HG03354 (cell line): ENCODE data around the gene PTGIR.
A peak's percentile ranks its signal among the peaks of the same experiment; 100 is the strongest.

ENCODE experiments used
- ATAC-seq: cut with Tn5 transposase; IDR thresholded peaks from one replicate; pipeline ENCODE4 v1.9.1; 2021; ENCODE audit warnings: mild to moderate bottlenecking; ENCODE audit not compliant: unreplicated experiment, poor library complexity, severe bottlenecking

PTGIR gene

DNA sequence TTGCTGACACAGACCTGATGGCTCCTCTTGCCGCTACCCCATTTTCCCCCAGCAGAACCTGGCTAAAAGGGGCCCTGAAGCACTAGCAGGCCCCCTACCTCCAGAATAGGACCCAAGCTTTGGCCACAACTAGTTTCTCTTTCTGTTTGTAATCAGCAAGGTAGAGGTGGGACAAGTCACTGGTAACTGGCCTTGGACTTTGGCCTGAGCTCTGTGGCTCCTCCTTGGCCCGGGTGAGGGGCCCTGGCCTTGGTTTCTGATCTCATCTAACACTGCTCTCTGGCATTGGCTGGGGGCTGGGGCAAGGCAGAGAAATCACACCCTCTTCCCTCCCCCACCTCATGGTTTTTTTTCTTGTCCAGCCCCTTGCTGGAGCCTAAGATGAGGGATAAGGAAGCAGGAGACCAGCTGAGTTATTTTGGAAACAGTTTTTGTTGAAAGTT, 21.7 kb downstream of the PTGIR start:
- ATAC-seq = no peak

DNA sequence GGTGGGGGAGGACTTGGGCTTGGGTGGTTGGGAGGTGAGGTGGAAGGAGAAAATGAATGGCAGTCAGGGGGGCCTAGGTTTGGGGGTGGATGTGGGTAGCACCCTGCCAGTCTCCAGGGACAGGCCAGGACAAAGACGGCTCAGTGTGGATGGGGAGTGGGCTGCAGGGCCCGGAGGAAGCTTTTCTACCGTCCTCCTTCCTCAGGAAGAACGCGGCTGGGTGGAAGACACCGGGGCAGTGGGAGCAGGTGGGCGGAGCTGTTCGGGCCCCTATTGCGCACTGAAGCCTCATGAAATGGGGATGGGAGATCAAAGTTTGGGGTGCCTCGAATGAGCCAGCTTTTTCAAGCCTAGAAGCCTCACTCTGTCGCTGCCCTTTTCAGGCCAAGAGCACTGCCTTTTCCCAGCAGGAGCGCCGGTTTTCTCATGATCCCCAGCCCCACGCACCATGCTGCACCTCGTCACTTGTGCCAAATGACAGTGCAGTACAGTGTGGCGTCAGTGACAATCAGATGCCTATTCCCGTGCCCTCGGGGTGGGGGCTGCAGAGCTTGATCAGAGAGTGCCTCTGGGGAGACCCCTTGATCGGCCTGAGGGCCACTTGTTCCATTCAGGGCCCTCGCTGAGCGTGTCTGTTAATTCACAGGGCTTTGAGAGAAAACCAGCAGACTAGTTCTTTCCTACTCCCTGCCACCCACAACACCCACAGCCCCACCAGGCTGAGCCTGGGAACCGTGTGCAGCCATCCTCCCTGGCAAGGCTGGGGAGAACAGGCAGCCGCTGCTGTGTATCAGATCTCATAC, 22.3 kb downstream of the PTGIR start:
- ATAC-seq = no peak

DNA sequence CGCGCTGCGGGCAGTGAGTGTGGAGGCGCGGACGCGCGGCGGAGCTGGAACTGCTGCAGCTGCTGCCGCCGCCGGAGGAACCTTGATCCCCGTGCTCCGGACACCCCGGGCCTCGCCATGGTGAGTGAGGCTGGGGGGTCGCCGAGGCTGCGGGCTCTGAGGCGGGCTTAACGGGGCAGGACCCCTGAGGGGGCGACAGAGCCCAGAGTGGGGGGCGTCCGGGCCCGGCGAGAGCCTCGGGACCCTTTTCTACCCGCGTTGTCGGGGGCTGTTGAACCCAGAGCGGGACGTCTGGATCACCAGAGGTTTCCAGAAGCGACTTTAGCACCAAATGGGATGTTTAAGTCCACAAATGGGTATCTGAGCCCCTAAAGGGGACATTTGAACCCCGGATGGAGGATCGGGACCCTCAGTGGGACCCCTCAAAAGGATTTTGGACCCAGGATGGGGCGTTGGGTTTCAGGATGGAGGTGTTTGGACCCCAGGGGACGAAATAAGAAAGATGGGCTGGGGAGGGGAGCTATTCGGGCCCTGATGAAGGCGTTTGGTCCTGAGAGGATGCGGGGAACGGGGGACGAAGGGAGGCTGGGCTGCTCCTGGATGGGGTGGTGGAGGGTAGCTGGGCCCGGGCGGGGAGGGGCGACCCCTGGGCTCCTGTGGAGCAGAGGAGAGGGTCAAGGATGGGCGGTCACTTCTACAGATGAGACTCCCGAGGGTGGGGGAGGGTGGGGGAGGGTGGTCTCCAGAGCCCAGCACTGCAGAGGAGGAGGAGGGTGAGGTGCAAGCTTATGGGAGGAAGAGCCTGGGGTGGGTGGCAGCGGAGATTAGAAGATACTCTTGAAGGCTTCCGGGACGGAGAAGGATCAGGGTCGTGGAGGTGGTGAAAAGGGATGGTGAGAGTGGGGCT, 23.3 kb downstream of the PTGIR start, which contains the start of gene CALM3:
Gene CALM3, plus strand, starts transcription at position 13 of the 907 bp plus-strand sequence. Its CDS starts 105 bp downstream, at position 118.
- no peak for ATAC-seq

DNA sequence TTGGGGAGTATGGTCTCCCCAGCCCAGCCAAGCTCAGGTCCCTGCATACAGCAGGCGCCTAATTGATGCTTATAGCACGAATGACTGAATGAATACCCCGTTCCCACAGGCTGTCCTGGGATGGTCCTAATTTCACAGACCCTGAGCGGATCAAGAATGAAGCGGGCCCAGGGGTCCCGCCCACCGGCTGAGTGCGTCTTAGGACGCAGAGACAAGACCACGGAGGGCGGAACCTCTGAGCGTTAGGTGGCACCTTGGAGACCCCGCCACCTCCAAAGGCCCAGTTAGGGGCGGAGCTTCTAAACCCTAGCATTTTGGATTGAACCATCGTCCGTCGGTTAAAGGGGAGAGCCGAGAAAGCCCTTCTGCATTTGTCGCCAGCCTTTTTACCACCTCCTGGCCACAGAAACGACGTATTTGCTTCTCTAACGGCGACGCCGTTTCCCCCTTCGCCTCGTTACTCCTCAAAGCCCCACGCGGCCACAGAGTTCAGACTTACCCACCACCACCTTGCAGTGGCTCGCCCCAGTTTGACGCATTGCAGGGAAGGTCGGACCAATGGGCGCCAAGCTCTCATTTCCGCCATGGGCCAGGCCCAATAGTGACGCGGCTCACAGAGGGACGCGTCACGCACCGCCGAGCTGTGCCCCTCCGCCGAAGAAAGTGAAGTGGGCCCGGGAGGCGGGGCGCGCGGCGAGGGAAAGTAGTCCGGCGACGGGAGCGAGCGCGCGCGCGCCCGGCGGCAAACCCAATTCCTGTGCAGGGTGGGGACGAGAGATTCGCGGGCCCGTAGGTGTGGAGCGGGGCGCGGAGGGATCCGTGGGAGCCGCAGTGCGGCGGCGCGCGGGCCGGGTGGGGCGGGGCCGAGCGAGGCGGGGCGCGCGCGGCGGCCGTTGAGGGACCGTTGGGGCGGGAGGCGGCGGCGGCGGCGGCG, 24.2 kb downstream of the PTGIR start:
- peak; percentile 79 for ATAC-seq

DNA sequence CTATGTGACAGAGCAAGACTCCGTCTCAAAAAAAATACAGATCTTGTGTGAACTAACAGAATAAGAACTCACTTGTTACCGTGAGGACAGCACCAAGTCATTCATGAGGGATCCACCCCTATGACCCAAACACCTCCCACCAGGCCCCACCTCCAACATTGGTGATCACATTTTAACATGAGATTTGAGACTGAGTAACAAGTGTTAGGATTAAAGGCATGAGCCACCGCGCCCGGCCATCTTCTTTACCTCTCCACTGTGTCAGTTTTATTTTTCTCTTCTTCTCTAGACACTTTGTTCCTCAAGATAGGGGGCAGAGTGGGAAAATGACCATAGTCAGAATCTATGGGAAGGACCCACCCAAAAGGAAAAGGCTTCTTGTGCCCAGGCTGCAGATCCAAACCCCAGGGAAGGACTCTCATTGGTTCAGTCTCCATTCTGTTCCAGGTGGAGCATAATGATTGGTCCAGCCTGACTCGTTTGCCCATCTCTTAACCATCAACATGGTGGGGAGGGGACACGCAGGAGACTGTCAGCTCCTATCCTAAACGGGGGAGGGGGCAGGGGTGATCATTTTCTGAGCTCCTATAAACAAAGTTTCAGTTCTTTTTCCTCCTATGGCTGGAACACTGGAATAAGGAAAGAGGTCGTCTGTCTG, 25.0 kb downstream of the PTGIR start:
- ATAC-seq = no peak

DNA sequence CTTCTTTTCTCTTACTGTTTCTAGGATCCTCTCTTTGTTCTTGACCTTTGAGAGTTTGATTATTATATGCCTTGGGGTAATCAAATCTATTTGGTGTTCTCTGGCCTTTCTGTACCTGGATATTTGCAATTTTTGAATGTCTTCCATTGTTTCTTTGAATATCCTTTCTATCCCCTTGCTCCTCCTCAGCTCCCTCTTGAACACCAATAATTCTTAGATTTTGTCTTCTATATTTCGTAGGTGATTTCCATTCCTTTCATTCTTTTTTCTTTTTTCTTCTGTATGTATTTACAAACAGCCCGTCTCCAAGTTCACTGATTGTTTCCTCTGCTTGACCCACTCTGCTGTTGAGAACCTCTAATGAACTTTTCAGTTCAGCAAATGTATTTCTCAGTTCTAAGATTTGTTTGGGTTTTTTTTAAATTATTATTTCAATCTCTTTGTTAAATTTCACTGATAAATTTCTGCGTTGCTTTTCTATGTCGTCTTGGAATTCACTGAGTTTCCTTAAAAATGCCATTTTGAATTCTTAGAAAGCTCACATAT, 26.4 kb downstream of the PTGIR start:
- no peak for ATAC-seq

DNA sequence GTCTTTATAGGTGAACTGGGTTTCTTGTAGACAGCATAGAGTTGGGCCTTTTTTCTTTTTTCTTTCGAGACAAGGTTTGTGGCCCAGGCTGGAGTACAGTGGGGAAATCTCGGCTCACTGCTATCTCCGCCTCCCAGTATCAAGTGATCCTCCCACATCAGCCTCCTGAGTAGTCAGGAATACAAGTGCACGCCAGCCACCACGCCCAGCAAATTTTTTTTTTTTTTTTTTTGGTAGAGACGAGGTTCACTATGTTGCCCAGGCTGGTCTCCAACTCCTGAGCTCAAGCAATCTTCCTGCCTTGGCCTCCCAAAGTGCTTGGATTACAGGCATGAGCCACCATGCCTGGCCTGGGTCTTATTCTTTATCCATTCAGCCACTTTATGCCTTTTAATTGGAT, 28.9 kb downstream of the PTGIR start:
- no peak for ATAC-seq

DNA sequence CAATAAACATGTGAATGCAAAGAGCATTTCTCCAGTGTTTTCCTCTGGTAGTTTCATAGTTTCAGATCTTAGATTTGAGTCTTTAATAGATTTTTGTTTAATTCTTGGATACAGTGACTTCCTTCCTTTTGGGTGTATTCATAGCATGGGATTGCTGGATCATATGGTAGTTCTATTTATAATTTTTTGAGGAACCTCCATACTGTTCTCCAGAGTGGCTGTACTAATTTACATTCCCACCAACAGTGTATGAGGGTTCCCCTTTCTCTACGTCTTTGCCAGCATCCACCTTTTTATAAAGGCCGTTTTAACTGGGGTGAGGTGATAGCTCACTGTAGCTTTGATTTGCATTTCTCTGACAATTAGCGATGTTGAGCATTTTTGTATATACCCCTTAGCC, 33.0 kb downstream of the PTGIR start:
- ATAC-seq = no peak

DNA sequence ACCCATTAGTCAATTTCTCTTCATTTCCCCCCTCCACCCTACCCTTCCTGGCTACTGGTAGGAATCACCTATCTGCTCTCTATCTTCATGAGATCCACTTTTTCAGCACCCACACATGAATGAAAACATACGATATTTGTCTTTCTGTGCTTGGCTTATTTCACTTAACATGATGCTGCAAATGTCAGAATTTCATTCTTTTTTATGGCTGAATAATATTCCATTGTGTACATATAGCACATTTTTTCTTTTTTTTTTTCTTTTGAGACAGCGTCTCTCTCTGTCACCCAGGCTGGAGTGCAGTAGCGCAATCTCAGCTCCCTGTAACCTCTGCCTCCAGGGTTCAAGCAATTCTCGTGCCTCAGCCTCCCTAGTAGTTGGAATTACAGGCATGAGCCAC, 33.6 kb downstream of the PTGIR start:
- no peak for ATAC-seq

DNA sequence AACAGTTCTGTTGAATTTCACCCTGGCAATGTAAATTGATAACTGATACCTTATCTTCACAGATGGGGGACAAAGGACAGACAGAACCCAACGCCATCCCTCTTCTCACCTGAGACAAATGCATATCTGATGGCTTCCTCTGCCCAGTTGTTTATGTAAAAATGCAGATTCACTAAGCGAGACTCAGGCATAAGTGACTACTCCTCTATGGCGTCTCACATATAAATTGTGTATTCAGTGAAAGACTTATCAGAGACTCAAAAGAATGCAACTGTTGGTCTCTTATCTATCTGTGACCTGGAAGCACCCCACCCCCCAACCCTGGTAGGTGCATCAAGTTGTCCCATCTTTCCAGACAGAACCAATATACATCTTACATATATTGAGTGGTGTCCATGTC, 37.0 kb downstream of the PTGIR start:
- ATAC-seq = no peak

DNA sequence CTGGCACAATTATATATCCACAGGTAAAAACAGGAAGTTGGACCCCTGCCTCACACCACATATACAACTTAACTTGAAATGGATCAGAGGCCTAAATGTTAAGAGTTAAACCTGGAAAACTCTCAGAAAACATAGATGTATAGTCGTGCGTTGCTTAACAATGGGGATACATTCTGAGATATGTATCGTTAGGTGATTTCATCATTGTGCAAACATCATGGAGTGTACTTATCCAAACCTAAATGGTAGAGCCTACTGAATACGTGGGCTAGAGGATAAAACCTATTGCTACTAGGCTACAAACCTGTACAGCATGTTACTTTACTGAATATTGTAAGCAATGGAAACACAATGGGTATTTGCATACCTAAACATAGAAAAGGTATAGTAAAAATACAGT, 38.6 kb downstream of the PTGIR start:
- ATAC-seq = no peak

DNA sequence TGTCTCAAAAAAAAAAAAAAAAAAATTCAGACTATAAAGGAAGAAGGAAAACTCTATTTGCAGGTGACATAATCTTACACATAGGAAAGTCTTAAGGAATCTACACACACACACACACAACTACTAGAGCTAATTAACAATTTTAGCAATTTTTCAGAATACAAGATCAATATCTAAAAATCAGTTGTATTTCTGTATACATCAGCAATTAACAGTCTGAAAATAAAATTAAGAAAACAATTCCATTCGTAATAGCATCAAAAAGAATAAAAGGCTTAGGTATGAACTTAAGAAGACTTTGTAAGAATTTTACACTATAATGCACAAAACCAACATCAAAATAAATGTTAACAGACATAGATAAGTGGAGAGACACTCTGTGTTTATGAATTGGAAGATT, 39.4 kb downstream of the PTGIR start:
- no peak for ATAC-seq

DNA sequence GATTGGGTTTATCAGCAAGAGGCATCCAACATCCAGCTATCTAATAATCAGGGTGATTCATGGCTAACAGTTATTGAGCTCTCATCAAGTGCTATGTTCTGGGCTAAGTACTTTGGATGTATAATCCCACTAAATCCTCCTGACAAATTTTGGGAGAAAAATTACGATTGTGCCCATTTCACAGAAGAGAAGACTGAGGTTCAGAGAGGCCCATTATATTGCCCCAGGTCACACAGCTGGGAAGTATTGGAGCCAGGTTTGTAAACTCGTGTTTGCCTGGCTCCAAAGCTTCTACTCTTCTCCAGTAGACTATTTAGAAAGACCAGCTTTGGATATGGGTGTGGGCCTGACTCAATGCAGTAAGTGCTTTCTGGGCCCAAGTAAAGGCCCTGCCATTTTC, 44.6 kb downstream of the PTGIR start:
- ATAC-seq = no peak

DNA sequence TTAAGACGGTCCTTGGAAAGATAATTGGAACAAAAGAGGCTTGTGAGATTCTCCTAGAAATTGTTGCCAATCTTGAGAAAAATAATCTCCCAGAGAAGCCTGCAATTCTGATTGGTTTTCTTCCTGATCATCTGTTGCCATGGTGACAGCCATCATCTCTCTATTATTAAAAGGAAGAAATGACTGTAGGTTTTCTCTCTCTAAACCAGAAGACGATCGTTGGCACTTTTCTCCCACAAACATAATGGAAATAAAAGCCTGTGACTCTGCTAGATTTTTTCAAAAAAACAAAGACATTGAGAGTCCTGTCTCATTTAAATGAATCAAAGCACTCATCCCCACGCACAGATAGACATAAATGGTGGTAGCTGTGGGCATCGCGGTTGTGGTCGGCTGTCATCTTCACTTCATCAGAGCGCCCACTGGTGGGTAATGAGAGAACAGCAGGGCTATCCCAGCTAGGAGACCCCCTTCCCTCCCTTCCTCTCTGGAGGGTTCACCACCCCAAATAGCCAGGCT, 45.5 kb downstream of the PTGIR start:
- no peak for ATAC-seq

DNA sequence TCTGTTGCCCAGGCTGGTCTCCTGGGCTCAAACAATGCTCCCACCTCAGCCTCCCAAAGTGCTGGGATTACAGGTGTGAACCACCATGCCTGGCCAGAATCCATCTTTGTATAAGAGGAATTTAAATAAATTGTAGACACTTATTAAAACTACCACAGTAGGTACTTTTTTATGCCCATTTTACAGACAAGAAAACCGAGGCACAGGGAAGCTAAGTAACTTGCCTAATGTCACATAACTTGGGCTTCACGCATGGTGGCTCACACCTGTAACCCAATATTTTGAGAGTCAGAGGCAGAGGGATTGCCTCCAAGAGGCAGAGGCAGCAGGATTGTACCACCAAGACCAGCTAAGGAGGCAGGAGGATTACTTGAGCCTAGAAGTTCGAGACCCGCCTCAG, 46.4 kb downstream of the PTGIR start:
- ATAC-seq = no peak

DNA sequence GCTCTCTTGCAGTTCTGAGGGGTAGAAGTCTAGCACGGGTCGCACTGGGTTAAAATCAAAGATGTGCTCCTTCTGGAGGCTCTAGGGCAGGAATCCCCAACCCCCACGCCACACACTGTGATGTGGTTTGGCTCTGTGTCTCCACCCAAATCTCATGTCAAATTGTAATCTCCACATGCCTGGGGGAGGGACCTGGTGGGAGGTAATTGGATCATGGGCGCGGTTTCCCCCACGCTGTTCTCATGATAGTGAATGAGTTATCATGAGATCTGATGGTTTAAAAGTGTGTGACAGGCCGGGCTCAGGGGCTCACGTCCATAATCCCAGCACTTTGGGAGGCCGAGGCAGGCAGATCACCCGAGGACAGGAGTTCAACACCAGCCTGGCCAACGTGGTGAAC, 50.4 kb downstream of the PTGIR start:
- ATAC-seq = no peak

DNA sequence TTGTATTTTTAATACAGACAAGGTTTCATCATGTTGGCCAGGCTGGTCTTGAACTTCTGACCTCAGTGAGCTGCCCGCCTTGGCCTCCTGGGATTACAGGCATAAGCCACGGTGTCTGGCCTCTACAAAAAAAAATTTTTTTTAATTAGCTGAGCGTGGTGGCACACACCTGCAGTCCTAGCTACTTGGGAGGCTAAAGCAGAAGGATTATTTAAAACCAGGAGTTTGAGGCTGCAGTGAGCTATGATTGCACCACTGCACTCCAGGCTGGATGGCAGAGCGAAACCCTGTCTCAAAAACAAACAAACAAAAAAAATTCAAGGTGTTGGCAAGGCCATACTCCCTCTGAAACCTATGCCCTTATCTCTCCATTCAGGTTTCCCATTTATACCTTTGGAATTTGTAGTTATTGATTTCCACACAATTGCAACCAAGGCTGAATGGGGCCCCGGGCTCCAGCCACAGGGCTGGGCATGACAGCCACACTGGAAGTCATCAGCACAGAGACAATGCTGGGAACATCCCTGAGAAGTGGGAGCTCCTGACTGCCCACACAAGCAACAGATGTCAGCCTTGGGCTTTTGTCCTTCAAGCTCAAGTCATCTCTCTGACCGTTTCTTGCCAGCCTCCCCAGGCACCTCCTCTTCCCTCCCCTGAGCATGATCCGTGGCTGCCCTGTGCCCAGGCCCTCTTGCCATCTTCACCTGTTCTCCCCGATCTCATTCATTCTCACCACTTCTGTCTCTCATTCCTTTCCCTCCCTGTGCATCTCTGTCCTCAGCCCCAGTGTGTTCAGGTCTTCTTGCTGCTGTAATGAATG, 51.0 kb downstream of the PTGIR start:
- no peak for ATAC-seq

DNA sequence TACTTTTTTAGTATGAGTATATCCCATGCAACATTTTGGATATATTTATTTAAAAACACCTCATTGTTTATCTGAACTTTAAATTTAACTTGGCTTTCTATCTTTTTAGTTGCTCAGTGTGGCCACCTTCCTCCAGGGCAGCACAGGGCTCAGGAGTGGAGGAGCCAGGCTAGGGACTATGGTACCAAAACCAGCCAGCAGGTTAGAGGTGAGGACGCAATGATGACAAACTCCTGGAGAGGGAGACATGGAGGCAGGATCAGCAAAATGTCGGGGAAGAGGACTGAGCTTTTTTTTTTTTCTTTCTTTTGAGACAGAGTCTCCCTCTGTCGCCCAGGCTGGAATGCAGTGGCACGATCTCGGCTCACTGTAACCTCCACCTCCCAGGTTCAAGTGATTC, 53.4 kb downstream of the PTGIR start:
- ATAC-seq = no peak
